ENCODE results near the gene PIGR.

PIGR gene

DNA sequence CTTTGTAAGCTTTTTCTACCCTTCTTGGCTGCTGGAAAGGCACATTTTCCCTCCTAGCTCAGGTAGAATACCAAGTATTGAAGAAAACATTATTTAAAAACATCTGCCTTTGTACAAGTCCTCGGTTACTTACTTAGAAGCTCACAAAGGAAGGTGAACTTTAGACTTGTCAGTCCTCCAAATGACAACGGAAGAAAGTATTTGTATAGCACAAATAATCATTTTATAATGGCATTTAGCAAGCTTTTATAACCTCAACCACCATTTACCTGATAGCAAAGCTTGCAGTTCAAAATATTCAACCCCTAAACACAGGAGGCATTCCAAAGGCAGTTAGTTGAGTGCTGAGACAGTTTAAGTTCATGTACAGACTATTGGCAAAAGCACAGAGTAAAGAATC lies 26.5 kb upstream of the PIGR start:
- FAIRE-seq (no peak), DNase-seq (ENCODE audit: insufficient read length) (no peak)

DNA sequence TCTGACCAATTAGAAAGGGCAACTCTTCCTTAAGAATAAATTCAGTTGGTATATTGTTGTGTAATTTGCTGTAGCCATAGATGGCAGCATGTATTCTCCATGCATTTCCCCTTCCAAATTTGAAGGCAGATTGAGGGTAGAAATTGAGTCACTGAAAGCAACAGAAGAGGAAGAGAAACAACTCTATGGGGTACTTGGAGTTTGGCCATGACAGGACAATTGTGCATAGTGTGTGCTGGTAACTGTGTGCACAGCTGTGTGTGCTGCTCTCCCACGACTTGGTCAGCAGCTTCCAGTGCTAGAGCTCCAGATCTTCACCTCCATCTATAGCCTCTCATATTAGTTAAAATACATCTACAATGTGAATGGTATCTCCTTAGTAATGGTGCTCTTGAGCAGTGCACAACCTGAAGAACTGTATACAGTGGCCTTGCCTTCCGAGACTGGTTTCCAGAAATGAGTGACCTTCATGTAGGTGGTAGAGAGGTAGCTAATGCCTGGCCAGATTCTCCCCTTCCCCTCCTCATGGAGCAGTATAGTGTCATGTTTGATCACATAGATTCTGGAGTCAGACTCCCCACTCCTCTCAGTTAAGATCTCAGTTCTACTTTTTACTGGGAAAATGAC lies 24.9 kb upstream of the PIGR start:
- TF ChIP-seq POLR2A (IDR thresholded peaks at IDR 0.05; ENCODE audit: low read depth, low read length) (no peak), TAF1 (IDR thresholded peaks at IDR 0.05; ENCODE audit: borderline replicate concordance, low read depth, low read length) (no peak), POLR2AphosphoS5 (IDR thresholded peaks at IDR 0.05; ENCODE audit: low read depth, low read length) (no peak; the same call in 1 of the 2 replicates)
- no peak for DNase-seq (ENCODE audit: insufficient read length)
- FAIRE-seq: peak; percentile 88

More for the DNA sequence above, 26.5 kb upstream of the PIGR start:
- TF ChIP-seq POLR2AphosphoS5 (IDR thresholded peaks at IDR 0.05; ENCODE audit: low read depth, low read length): no peak
- no peak for TF ChIP-seq TAF1 (IDR thresholded peaks at IDR 0.05; ENCODE audit: borderline replicate concordance, low read depth, low read length)
- TF ChIP-seq POLR2A (IDR thresholded peaks at IDR 0.05; ENCODE audit: low read depth, low read length): no peak

DNA sequence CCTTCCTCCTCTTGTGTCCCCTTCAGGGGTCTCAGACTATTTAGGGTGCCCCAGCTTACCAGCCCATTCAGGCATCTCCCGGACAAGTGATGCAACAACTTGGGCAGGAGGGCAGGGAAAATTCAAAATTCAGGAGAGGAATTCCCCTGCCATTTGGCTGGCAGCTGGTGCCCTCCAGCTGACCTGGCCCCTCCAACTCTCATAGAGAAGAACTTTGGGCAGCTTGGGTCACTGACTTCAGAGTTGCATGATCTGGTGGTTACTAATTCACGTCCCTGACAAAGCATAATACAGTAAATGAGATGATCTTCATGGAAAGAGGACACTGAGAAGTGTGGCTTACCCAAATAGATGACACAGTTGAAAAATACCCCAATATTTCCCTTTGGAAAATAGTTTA lies 24.2 kb upstream of the PIGR start, which contains the start of gene FCAMR:
Gene FCAMR (minus strand): TSS at position 15 of the 400 bp plus-strand sequence. CDS start 335 bp downstream, outside the sequence.
- DNase-seq (ENCODE audit: insufficient read length) (no peak), FAIRE-seq (peak; percentile 30)
- no peak for TF ChIP-seq TAF1 (IDR thresholded peaks at IDR 0.05; ENCODE audit: borderline replicate concordance, low read depth, low read length)

DNA sequence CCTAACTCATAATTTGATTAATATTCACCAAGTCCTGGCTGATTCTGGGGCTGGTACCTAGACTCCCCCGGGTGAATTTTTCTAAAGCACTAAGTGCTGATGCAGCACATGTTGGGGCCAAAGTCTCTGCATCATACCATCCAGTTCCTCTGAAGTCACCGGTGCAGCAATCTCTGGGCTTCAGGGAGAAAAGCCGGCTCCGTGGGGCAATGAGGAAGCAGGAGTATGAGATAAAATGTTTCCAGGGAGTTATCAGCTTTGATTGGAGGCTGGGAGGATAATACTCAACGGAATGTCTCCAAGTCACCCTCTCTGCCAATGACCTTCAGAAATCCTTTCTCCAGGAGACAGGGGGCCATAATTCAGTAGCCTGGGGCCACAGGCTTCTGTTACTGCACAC lies 22.8 kb upstream of the PIGR start:
- no peak for DNase-seq (ENCODE audit: insufficient read length)
- no peak for TF ChIP-seq TAF1 (IDR thresholded peaks at IDR 0.05; ENCODE audit: borderline replicate concordance, low read depth, low read length)
- no peak for TF ChIP-seq POLR2A (IDR thresholded peaks at IDR 0.05; ENCODE audit: low read depth, low read length)
- TF ChIP-seq POLR2AphosphoS5 (IDR thresholded peaks at IDR 0.05; ENCODE audit: low read depth, low read length): no peak
- no peak for FAIRE-seq

DNA sequence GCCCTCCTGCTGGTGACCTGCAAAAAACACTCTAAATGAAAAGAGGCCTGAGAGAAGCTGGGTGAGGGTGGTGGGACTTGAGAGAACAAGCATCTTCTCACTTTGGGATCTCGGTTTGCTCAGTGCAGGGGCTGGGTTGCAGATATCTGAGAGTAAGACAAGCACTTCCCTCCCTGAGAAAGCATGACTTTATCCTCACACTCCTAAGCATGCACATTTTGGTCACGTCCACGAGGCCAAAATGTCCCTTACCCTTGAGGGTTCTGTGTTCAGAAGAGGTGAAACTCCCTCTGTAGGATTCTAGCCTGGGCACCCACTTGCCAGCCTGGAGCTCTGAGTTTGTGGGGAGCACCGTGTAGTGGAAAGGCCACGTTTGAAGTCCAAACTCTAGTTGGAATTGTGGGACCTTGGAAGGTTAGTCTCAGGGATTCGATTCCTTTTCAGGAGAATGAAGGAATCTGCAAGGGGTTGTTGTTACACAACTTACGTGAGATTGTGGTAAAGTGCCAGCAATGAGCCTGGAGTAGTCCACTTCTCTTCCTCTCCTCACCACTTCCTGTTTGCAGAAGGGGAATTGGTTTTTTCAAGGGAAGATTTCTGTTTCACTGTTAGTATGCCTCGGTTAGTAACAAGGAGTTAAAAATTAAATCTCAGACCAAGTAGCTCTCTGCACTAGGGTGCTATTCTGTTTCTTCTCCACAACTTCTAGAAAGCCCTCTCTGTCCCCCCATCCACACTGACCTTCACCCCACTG lies 21.0 kb upstream of the PIGR start:
- DNase-seq (ENCODE audit: insufficient read length): no peak
- FAIRE-seq: peak; percentile 86
- TF ChIP-seq POLR2A (IDR thresholded peaks at IDR 0.05; ENCODE audit: low read depth, low read length): no peak
- no peak for TF ChIP-seq TAF1 (IDR thresholded peaks at IDR 0.05; ENCODE audit: borderline replicate concordance, low read depth, low read length)
- no peak for TF ChIP-seq POLR2AphosphoS5 (IDR thresholded peaks at IDR 0.05; ENCODE audit: low read depth, low read length)

DNA sequence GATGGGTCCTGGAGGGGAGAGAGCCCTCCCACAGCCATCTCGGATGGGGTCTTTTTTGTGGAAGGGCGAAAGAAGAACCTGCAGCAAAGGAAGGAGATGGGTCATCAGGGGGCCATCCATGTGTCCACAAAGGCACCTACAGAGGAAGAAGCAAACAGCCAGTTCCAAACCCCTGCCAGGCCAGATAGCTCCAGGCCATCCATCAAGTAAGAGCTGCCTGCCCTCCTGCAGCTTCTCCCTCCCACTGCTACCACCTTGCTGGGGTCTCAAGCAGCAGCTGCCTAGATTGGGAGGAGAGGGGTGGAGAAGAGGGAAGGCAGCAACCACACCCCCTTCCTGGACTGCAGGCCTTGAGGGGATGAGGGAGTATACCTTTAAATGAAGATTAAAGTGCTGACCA lies 19.5 kb upstream of the PIGR start:
- DNase-seq (ENCODE audit: insufficient read length) (no peak), FAIRE-seq (no peak)
- no peak for TF ChIP-seq TAF1 (IDR thresholded peaks at IDR 0.05; ENCODE audit: borderline replicate concordance, low read depth, low read length)
- no peak for TF ChIP-seq POLR2AphosphoS5 (IDR thresholded peaks at IDR 0.05; ENCODE audit: low read depth, low read length)
- TF ChIP-seq POLR2A (IDR thresholded peaks at IDR 0.05; ENCODE audit: low read depth, low read length): no peak

DNA sequence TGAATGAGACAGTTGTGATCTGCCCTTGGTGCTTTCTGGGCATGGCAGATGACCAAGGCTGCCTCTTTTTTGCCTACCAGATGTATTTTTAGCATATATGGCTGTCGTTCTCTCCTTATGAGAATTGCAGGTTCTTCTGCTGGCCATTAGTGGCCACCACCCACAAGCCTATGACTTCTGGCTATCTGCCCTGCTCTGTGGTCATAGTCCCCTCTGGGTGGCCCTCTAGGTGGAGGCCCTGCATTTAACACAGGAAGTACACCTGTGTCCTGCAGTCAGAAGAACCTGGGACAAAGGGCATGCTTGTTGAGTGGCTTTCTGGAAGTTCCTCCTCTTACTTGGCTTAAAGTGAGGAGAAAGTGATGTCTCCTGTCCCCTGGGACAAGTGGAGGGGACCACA lies 17.5 kb upstream of the PIGR start:
- no peak for FAIRE-seq
- TF ChIP-seq TAF1 (IDR thresholded peaks at IDR 0.05; ENCODE audit: borderline replicate concordance, low read depth, low read length): no peak
- no peak for TF ChIP-seq POLR2AphosphoS5 (IDR thresholded peaks at IDR 0.05; ENCODE audit: low read depth, low read length)
- TF ChIP-seq POLR2A (IDR thresholded peaks at IDR 0.05; ENCODE audit: low read depth, low read length): no peak

DNA sequence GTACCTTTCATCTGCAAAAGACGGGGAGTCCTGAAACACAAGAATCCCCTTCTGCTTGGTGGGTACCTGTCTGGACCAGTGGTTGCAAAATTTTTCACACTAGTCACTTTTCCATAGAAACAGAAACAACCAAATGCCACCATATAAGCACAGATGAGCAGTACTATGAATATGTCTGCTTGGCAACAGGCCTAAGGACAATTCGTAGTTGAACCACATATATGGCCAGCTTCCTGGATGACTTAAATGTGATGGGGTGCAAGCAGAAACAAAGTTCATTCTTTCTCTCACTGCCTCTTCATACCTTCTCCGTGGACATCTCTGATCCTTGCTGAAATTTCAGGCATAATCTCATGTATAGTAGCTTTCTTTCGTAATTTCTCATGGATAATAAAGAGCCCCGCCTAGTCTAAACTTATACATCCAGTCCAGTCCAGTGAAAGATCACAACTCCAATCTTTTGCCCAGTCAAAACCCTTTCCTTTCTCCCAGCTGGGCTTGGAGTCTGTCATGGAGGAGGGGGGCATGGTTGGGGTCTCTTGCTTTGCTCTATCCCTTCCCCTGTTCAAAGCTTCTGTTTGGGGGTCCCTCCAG lies 16.9 kb upstream of the PIGR start:
- no peak for FAIRE-seq
- DNase-seq (ENCODE audit: insufficient read length): no peak
- TF ChIP-seq POLR2A (IDR thresholded peaks at IDR 0.05; ENCODE audit: low read depth, low read length) (no peak), TAF1 (IDR thresholded peaks at IDR 0.05; ENCODE audit: borderline replicate concordance, low read depth, low read length) (no peak), POLR2AphosphoS5 (IDR thresholded peaks at IDR 0.05; ENCODE audit: low read depth, low read length) (no peak)

More for the DNA sequence above, 17.5 kb upstream of the PIGR start:
- DNase-seq (ENCODE audit: insufficient read length): no peak

DNA sequence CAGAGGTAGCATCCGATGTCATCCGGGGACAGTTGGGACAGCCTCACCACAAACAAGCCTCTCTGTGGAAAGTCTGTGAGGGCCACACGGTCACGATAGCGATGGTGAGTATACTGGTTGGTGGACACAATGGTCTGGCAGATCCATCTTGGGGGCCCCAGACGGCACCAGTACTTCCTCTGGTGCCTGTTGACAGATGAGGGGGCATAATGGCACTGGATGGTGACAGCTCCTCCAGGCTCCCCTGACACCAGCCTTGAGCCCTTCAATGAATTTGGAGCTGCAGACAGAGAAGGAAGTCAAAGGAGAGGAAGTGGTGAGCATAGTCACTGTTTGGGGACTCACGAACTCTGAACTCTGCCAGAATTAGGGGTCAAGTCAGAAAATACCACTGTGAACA lies 16.0 kb upstream of the PIGR start:
- FAIRE-seq (no peak), DNase-seq (ENCODE audit: insufficient read length) (no peak)
- TF ChIP-seq POLR2AphosphoS5 (IDR thresholded peaks at IDR 0.05; ENCODE audit: low read depth, low read length) (no peak), TAF1 (IDR thresholded peaks at IDR 0.05; ENCODE audit: borderline replicate concordance, low read depth, low read length) (no peak), POLR2A (IDR thresholded peaks at IDR 0.05; ENCODE audit: low read depth, low read length) (no peak)

DNA sequence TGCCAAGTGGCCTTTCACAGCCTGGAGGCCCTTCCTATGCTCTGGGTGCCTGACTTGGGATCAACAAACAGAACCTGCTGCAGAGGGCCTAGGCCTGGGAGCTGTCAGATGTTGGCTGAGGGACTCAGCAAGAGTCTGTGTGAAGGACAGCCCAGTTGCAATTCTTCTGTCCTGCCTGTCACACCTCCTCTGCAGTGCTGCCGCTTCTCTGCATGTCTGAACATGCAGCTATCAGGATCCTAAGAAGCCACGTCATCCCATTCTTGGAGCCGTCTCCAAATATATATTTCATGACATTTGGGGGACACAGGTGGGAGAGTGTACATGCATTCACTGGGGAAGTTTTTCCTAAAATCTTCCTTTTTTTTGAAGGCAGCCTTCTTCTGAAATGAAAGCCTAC lies 15.4 kb upstream of the PIGR start:
- TF ChIP-seq TAF1 (IDR thresholded peaks at IDR 0.05; ENCODE audit: borderline replicate concordance, low read depth, low read length) (no peak), POLR2AphosphoS5 (IDR thresholded peaks at IDR 0.05; ENCODE audit: low read depth, low read length) (no peak), POLR2A (IDR thresholded peaks at IDR 0.05; ENCODE audit: low read depth, low read length) (no peak)
- no peak for FAIRE-seq
- no peak for DNase-seq (ENCODE audit: insufficient read length)

DNA sequence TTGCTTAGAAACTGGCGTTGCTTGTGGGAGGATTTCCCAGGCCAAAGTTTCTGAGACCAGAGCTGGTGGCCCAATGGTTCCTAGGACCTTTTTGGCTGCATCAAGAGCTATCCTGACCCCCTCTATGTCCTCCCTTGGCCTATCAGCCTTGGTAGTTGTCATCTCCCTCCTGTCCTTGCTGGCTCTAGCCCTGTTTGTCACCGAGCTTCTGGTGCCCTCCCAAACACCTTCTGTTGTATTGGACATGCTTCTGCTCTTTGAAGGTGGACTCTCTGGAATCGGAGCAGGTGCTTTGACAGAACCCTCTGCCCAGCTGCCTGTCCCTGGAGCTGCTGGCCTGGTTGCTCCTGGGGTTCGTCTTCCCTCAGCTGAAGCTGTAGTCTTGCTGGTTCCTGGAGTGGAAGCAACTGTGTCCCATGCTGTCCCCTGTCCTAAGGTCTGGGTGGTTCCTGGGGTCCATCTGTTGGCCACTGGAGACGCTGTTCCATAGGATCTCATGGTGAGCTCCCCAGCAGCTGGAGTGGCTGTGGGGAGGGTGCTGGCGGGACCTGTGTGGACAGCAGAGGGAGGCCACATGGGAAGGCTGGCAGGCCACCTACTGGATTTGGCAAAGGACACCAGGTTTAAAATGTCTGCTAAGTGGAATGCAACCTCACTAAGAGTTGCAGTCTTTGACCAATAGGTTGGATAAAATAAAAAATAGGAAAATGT lies 14.6 kb upstream of the PIGR start:
- no peak for FAIRE-seq
- no peak for DNase-seq (ENCODE audit: insufficient read length)
- TF ChIP-seq POLR2A (IDR thresholded peaks at IDR 0.05; ENCODE audit: low read depth, low read length): no peak
- no peak for TF ChIP-seq TAF1 (IDR thresholded peaks at IDR 0.05; ENCODE audit: borderline replicate concordance, low read depth, low read length)
- TF ChIP-seq POLR2AphosphoS5 (IDR thresholded peaks at IDR 0.05; ENCODE audit: low read depth, low read length): no peak
